B cell (primary cell): ENCODE data around the gene SLC22A13.

ENCODE experiments used
- EZH2 ChIP-seq: IDR thresholded peaks from 2 replicates; pipeline ENCODE4 v1.6.1; 2012; ENCODE audit warnings: borderline replicate concordance, low read depth, mild to moderate bottlenecking, moderate library complexity, low read length; ENCODE audit not compliant: insufficient read depth, poor library complexity, severe bottlenecking
- TF ChIP-seq, protein P1 (sequence below): fragments of 200-600 bp; IDR thresholded peaks from one replicate; pipeline ENCODE4 v1.8.0; 2022; ENCODE audit warnings: antibody characterized with exemption, mild to moderate bottlenecking

DNA sequence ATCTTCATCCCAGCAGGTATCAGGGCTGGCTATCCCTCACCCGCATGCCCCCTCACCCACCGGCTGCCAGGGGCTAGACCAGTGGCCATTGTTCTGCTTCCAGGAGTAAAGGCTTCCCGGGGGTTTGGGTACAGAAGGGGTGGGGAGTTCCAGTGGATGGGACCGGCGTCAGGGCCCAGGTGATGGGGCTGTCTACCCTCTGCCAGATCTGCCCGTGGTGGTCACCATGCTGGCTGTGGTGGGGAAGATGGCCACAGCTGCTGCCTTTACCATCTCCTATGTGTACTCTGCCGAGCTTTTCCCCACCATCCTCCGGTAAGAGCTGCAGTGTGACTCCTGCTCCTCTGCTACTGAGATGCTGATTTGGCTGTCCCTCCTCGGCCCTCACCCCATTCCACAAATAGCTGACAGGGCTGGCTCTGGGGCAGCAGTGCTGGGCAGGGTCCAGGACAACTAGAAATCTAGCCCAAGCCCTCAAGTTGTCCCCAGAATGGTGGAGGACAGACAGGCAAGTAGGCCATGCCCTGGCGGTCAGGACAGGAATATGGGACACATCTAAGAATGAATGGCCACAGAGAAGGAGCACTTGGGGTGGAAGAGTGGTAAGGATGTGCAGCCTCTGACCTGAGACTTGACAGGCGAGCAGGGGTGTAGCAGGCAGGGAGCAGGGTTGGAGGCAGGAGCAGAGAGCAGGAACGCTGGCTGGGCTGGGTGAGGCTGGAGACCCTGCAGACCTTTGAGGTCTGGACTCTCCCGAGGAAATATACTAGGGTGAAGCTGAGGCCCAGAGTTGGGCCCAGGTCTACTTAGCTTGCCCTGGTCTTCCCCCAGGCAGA lies 10.7 kb downstream of the SLC22A13 start:
- TF ChIP-seq, protein P1, sequence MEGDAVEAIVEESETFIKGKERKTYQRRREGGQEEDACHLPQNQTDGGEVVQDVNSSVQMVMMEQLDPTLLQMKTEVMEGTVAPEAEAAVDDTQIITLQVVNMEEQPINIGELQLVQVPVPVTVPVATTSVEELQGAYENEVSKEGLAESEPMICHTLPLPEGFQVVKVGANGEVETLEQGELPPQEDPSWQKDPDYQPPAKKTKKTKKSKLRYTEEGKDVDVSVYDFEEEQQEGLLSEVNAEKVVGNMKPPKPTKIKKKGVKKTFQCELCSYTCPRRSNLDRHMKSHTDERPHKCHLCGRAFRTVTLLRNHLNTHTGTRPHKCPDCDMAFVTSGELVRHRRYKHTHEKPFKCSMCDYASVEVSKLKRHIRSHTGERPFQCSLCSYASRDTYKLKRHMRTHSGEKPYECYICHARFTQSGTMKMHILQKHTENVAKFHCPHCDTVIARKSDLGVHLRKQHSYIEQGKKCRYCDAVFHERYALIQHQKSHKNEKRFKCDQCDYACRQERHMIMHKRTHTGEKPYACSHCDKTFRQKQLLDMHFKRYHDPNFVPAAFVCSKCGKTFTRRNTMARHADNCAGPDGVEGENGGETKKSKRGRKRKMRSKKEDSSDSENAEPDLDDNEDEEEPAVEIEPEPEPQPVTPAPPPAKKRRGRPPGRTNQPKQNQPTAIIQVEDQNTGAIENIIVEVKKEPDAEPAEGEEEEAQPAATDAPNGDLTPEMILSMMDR: no peak
- TF ChIP-seq EZH2: no peak
